GM18499 (cell line): Measurements from ENCODE around the gene FSHR.

ENCODE experiments used
- ATAC-seq: cut with Tn5 transposase; IDR thresholded peaks from one replicate; pipeline ENCODE4 v1.9.1; 2021; ENCODE audit warnings: moderate number of reproducible peaks; ENCODE audit not compliant: insufficient read depth, unreplicated experiment

The FSHR gene

DNA sequence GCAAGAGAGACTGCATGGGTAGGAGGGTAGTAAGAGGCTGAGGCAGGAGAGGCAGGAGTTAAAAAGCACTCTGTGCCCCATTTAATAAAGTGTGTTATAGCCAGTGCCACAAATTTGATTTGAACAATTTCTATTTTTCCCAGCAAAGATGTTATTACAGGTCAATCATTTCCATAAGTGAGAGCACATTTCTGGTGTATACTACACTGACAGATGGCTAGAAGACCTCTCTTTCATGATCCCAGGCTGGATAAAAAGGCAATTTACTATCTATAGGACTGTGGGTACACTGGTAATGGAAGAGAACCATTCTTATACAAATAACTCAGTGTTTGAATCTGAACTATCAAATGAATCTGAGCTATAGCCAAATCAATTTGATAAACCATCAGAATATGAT is 176.2 kb downstream of the FSHR start:
- ATAC-seq: no peak

DNA sequence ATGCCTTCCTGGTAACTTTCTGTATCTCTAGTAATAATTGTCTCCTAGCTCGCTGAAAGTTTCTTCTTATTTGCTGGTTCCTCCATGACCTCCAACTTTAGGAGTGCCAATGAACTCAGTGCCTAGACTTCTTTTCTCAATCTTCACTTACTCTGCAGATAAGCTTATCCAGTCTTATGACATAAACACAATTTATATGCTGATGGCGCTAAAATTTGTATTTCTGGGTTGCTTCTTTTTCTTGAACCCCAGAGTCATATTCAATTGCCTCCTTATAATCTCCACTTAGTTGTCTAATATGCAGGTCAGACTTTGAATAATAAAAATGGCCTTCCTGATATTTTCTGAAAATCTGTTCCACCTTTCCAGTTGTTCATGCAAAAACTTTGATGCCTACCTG is 182.5 kb downstream of the FSHR start:
- ATAC-seq: no peak

DNA sequence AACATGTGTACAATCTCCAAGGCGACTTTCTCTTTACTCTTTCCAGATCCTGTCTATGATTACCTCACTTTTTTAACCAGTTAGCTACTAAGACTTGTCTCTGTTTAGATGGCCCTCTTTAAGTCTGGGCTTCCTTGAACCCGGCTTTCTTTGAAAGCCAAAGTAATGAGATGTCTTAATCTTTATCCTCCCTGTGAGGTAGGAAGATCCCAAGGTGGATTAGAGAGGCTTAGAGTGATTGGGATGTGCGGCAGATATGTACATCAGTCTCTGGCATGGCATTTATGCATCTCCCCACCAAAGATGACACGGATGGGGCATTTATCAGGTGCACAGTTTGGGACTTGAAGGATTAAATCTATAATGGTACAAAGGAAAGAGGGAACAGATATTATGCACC is 186.3 kb downstream of the FSHR start:
- ATAC-seq: no peak

DNA sequence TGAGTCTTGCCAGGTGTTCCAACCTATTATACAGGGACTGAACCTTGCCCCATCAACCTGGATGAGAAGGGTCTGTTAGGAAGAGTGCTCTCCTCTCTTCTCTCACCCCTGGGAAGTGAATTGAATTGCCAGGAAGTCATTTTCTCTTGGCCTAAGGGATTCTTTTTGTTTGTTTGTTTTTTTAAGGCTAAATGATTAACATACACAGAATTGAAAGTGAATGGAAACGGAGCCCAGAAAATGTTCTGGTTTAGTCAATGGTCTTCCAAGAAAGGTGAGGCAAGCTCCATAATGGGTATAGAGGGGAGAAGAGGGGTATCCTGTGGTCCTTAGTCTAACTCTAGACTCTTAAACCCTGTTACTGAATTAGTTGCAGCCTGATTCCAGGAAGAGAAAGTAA is 189.1 kb downstream of the FSHR start:
- no peak for ATAC-seq

DNA sequence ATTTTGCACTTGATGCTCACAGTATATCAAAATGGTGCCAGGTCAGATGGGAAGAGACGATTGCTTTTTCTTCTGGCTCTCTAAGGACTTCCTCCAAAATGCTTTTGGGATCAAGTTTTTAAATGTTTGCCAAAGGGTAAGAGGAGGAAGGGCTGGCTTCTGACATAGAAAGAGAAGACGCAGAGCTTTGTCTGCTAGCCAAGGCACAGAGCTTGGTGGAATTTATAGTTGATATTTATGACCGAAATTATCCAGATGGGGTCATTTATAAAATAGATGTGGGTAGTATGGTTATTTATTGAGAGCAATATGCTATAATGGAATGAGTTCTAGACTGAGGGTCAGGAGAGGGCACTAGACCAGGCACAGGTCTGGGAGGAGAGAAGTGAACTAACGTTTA is 193.3 kb downstream of the FSHR start:
- no peak for ATAC-seq

DNA sequence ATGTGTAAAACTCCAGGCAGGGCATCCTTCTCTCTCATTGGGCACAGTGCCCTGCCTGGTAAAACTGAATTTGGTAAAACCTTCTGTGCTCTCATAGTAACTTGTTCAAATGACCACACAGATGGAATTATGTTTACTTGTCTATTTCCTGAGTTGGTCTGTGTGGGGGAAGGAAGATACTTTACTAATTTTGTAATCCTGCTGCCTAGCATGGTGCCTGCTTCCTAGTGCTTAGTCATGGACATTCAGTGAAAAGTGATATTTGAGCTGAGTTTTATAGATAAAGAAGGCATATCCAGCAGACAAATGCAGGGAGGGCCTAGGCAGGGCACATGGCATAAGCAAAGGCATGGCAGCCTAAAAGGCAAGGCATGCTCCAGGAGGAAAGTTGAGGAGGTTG is 199.4 kb downstream of the FSHR start:
- ATAC-seq: no peak

DNA sequence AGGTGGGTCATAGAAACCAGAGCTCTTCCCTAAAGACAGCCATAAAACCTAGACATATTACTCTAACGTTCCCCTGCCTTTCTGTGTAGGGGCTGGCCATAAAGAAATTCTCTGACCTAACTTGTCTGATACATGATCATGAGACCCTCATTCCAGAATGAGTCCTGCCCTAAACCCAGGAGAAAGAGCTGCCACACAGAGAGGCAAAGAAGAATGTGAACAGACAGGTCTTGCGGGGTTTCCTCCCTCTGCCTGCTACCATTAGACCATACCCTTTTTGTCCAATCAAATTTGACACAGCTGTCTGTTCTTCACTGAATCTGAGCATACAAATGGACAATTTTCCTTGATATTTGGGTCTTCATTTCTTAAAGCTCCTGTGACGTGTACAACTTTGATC is 200.0 kb downstream of the FSHR start:
- ATAC-seq: no peak

DNA sequence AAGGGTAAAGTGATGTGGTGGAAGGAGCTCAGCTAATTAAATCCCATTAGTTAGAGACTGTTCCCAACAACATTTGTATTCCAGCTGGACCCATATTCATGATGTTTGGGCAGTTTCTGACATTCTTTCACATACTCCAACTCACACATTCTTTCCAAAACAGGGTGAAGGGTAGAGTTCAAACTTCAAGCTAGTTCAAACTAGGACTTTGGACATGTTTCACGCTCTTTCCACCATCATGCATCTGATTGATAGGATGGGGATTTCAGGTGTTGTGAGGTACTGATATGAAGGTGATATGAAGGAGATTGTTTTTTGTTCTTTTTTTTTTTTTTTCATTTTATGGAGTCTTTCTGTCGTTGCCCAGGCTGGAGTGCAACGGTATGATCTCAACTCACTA is 201.7 kb downstream of the FSHR start:
- no peak for ATAC-seq

DNA sequence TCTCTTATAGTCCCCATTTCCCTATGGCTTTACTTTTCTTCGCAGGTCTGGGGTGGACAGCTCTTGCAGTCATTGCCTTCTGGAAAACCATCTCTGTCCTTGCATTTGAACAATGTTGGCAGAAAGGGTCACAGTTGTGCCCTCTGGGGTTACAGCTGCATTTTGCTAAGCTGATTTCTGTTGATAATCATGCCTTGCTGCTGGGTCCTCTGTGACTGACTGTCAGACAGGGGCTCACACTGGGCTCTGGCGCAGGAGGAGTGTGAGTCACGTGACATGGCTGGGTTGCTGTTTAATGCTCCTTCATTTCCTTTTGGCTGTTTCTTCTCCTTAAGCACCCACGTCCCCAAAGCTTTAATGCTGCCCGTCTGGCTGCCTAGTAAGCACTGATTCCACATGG is 202.2 kb downstream of the FSHR start:
- ATAC-seq: no peak

DNA sequence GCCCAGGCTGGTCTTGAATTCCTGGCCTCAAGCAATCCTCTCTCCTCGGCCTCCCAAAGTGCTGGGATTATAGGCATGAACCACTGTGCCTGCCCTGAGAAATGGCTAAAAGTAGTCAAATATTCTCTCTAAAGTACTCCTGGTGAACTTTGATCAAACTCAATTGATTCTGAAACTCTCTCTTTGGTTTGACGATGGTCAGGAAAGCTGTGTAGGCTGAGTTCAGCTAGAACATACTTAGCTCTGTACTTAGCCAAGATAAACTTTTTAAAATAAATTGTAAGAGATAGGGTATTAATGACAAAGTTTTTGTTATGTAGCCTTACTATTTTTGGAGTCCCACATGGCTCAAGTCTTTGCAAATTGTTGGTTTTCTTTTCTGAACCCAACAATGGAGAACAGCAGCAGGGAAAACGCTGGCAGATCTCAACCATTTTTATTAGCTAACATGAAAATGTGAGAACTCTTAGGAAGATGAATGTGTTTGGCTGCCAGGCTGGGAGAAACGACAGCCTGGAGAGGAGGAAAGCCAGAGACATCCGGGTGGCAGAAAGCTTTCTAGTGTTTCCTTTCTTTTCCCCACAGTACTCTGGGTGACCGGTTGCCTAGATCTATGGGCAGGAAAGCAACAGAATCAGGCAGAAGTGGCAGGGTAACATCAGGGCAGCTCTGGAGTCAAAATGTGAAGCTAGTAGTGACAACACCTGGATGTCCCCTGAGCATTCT is 205.8 kb downstream of the FSHR start:
- no peak for ATAC-seq

DNA sequence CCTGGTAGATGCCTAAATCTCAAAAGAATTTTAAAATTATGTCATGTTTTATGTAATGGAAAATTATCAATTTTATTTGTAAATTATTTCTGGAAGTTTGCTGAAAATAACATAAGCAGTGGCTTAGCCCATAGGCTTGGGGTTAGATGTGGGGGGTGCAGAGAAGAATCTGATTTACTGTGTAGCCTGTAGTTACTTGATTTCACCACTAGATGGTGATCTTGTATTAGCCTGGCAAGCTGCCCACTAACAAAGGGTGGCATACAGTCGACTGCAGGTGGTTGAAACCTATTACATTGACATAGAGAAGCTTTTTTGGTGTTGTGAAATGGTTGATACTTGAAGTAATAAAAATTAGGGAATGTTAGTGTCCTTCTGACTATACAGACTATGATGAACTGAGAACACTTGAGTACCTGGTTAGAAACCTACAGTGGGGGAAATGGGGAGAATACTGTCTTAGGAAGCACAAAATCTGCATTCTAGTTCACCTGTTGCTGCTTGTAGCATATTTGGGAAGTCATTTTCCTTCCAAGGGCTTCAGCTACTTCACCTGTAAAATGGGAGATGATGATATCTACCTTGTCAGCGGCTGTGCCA is 207.8 kb downstream of the FSHR start:
- peak; percentile 88 for ATAC-seq

DNA sequence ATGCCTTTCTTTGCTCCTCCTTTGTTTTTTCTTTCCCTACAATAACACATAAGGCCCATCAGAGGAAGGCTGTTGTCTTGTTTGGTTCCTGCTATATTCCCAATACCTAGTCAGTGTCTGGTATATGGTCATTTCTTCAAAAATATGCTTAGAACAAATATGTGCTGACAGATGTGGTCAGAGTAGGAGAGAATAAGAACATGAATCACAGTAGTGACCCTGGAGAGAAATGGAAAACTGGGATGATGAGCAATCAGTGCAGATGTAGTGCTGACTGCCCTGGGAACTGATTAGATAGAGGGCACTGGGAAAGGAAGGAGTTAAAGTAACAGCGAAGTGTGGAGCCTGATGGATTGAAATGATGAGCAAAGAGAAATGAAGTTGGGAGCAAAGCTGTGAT is 209.4 kb downstream of the FSHR start:
- ATAC-seq: no peak

DNA sequence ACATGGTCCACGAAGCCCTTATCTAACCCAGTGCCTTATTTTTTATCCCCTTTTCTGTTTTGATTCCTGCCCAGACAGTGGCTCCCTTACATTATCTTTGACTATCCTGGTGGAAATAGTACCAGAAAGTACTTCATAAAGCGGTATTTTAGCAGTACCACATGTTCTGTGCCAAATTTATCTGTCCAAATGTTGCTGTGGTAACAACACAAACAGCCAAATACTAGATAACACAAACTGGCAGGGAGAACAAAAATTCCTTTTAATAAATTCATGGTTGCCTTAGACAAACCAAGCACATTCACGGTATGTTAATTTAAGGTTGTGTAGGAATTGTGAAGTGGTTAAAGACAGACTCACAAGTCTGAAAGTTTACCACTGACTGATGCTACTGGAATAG is 210.9 kb downstream of the FSHR start:
- no peak for ATAC-seq

DNA sequence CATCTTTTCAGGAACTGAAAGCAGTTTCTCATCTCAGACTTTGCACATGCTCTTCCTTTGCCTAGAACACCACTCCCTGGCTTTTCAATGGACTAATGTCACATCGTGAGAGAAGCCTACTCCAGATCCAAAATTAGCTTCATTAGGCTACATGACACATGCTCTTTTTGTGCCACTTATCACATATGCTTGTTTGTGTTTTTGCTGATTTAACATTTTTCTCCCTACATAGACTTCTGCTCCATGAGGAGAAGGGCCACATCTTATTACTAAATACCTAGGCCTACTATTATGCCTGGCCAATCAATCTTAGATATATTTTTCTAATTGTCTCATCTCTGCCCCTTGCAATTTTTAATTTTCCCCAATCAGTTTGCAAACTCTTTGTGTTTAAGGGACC is 212.4 kb downstream of the FSHR start:
- no peak for ATAC-seq

DNA sequence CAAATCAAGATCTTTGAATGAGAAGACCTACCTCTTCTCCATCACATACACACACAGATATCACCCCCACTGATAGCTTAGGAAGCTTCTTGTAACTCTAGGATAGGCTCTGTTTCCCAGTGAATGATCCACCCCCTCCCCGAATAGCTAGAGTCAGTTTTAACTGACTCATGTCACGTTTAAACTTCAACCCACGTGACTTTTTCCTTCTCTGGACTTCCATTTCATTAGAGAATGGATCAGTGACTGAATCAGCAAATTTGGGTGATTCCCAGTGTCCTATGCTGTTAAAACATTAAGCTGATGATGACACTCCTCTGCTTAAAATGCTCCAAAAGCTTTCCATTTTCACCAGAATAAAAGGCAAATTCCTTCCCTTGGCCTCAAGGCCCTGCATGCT is 212.9 kb downstream of the FSHR start:
- ATAC-seq: no peak

DNA sequence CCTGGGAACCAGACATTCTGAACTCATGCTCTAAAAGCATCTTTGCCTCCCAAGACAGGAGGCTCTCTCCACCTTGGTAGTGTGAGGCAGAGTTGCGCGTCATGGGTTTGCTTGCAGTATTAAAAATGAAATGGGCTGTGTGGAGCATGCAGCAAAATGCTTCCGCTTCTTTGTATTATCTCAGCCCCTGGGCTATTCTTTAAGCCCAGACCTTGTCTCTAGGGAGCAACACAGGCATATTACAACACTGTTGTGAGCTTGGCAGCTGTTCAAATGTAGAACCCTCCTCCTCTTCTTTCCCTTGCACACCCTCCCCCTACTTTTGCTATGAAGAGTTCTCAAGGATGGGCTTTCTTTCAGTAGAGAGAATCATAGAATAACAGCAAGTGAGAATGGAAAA is 213.7 kb downstream of the FSHR start:
- ATAC-seq: no peak

DNA sequence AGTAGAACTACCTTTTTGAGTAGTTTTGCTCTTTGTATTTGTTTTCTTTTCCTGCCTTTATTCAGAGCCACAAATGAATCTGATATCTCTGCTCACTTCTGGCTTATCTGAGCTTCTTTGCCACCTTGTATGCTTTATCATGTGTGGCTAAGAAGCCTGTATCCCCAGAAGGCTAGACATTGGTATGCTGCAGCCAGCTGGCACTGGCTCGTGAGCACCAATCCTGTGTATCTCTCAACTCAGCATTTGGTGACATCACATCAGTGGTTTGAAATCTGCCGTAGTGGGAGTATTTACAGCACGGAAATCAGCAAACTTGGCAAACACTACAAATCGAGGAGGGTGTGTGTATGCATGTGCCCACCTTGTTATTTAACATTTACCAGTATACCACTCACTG is 215.1 kb downstream of the FSHR start:
- no peak for ATAC-seq

DNA sequence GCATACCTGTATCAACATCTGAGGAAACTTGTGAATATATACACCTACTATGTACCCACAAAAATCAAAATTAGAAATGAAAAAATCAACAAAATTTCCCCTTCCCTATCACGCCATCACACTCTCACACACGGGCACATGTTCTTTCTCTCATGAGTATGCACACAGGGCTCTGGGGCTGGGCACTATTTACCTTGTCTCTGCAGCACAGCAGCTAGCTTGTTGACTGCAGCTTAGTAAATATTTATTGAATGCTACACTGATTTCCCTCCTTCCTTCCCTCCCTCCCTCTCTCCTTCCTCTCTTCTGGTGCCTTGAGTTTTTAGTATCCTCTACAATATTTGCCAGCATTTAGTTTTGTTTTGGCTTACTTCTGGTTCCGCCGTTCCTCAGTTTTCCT is 216.1 kb downstream of the FSHR start:
- ATAC-seq: no peak

DNA sequence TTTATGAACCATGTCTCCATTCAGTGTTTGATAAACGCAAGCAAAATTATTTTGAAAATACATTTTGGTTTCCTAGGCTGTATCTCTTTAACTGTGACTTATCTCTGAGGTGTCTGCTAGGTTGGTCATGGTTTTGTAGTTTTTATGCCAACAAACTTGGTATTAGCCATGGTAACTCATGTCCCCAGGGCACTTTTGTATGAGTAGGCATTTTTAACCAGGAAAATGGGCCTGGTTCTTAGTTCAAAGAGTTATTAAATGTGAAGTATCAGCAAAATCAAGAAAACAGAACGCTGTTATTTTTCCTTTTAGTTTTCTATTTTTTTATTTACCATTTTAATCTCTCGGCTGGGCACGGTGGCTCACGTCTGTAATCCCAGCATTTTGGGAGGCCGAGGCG is 219.5 kb downstream of the FSHR start:
- ATAC-seq: no peak

DNA sequence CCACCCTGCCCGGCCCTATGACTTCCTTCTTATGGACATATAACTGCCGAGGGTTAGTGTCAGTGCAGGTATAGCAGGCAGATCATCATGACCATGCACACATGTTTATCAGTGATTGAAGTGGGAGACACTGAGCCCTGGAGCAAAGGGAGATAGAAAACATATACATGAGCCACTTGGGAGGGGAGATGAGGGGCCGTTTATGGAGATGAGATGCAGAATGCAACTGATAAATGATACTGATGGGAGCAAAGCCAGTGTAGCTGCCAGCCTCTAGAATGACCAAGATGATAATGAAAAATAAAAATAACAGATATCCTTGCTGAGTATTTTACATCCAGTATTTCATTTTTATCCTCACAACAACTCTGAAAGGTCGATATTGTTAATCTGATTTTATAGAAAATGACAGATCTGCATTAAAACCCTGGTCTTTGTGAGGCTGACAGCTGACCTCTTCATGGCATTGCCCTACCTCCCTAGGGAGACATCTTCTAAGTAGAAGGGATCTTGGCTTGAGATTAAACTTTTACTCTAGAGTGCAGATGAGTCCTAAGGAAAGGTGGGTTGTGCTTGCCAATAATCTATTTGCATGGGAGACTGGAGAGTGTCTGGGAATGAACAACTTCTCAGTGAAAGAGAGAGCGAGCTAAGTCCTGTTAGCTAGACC is 220.4 kb downstream of the FSHR start:
- ATAC-seq: no peak

DNA sequence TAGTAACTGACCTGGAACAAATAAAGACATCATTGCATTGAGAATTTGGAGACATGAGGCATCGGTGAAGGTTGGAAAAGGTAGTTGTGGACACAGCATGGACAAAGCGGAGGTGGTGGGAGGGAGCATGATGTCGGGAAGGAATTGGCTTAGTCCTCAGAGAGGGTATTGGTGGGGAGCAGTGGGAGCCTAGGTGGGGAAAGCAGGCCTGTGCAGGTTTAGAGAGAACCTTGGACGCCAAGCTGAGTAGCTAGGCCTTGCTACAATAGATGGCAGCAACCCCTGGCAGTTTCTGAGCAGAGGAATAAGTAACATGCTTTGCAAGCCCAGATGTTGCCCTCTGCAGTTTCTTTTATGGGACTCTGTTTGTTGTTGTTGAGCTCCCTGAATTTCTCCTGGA is 221.6 kb downstream of the FSHR start:
- no peak for ATAC-seq
